Endothelial cell of umbilical vein (primary cell): ENCODE data around the gene TMC6. TPM values are rescaled to one million over a fixed set of nuclear protein-coding genes. Genes with fewer than 3 reads are reported as not detected.

Source experiments
- BruUV-seq: library from RNA; stranded (reverse); fragments of 400-500 nt; replicated peaks from 2 replicates; lab custom pipeline; 2021; lab: Mats Ljungman, UMichigan
- CTCF ChIA-PET: fragments of 300-600, 350-600 bp; sonication (Branson Sonifier 250); formaldehyde crosslinking; loops from one replicate; lab custom pipeline; 2021; ENCODE audit warnings: antibody characterized with exemption, inconsistent platforms; lab: Charles Lee
- POLR2A ChIA-PET: fragments of 300-600, 350-600 bp; sonication (Branson Sonifier 250); formaldehyde crosslinking; loops from one replicate; lab custom pipeline; 2021; ENCODE audit warnings: antibody characterized with exemption, inconsistent platforms; lab: Charles Lee
- DNase-seq: peaks from one replicate; pipeline ENCODE4 v3.0.0-alpha.2; 2011; ENCODE audit warnings: low read depth, low spot score
- FAIRE-seq: peaks from 2 replicates; lab custom pipeline; 2011; peaks lifted over from hg19 to GRCh38; lab: Jason Lieb, UNC
- H2AFZ ChIP-seq: 2 replicates; pipeline ENCODE4 v1.6.0; 2012; ENCODE audit warnings: low read depth, low read length, control low read depth, inconsistent platforms
- H3K27ac ChIP-seq: 2 replicates; pipeline ENCODE4 v1.5.1; 2011; ENCODE audit warnings: low read depth, mild to moderate bottlenecking, control low read depth, low read length, moderate library complexity; ENCODE audit not compliant: insufficient read depth
- H3K27me3 ChIP-seq, 2 experiments: 2 replicates each; pipeline versions ENCODE4 v1.6.0 to v1.6.1; 2011; ENCODE audit warnings: low read length in 2 of 2, mixed read lengths in 1 of 2; ENCODE audit not compliant: control insufficient read depth in 2 of 2, insufficient read depth in 2 of 2
- H3K36me3 ChIP-seq, 2 experiments: 2 replicates in 1 of 2; 3 replicates in 1 of 2; pipeline ENCODE4 v1.5.1; 2011; ENCODE audit warnings: low read length in 2 of 2, mild to moderate bottlenecking in 1 of 2, moderate library complexity in 1 of 2; ENCODE audit not compliant: control insufficient read depth in 2 of 2, insufficient read depth in 2 of 2; ENCODE audit errors: extremely low read depth in 1 of 2
- H3K4me1 ChIP-seq: 3 replicates; pipeline ENCODE4 v1.5.1; 2011; ENCODE audit warnings: mild to moderate bottlenecking, low read length; ENCODE audit not compliant: control insufficient read depth, insufficient read depth; ENCODE audit errors: extremely low read depth
- H3K4me2 ChIP-seq: 2 replicates; pipeline ENCODE4 v1.6.1; 2011; ENCODE audit warnings: low read length, control low read depth, mixed read lengths; ENCODE audit not compliant: insufficient read depth
- H3K4me3 ChIP-seq, 3 experiments: fragments of 200-600 bp in 1 of 3; sonication (generic), shearing (Covaris generic) in 1 of 3; replicated peaks in 1 of 3; 2 replicates each; pipeline ENCODE4 v1.5.1; 2011 to 2016; ENCODE audit warnings: control low read depth in 3 of 3, low read length in 3 of 3, mild to moderate bottlenecking in 2 of 3, inconsistent platforms in 1 of 3, low read depth in 1 of 3, moderate library complexity in 1 of 3; ENCODE audit not compliant: insufficient read depth in 1 of 3
- H3K79me2 ChIP-seq: 2 replicates; pipeline ENCODE4 v1.6.0; 2012; ENCODE audit warnings: low read length, inconsistent platforms; ENCODE audit not compliant: control insufficient read depth, insufficient read depth
- H3K9ac ChIP-seq: replicated peaks from 2 replicates; pipeline ENCODE3; 2011; ENCODE audit warnings: low read length, control low read depth; ENCODE audit not compliant: insufficient read depth; ENCODE audit errors: extremely low read depth
- H3K9me1 ChIP-seq: replicated peaks from 3 replicates; pipeline ENCODE4 v1.6.0; 2011; ENCODE audit warnings: mild to moderate bottlenecking, low read length; ENCODE audit not compliant: control insufficient read depth, insufficient read depth; ENCODE audit errors: extremely low read depth
- H3K9me3 ChIP-seq: replicated peaks from 2 replicates; pipeline ENCODE4 v1.5.1; 2012; ENCODE audit warnings: low read length, inconsistent platforms; ENCODE audit not compliant: control insufficient read depth, insufficient read depth
- H4K20me1 ChIP-seq: replicated peaks from 2 replicates; pipeline ENCODE3; 2011; ENCODE audit warnings: mild to moderate bottlenecking, low read length; ENCODE audit not compliant: control insufficient read depth, insufficient read depth; ENCODE audit errors: extremely low read depth
- CTCF ChIP-seq, 2 donors: IDR thresholded peaks; 1 replicate in 1 of 2; 2 replicates in 1 of 2; pipeline ENCODE4 v1.5.1; 2011; ENCODE audit warnings: low read length in 2 of 2, mild to moderate bottlenecking in 2 of 2, moderate library complexity in 2 of 2, control low read depth in 1 of 2, inconsistent platforms in 1 of 2, low read depth in 1 of 2; ENCODE audit not compliant: insufficient read depth in 1 of 2; ENCODE audit errors: extremely low read depth in 1 of 2
- EZH2 ChIP-seq: IDR thresholded peaks from 2 replicates; pipeline ENCODE4 v1.6.1; 2012; ENCODE audit warnings: borderline replicate concordance, low read depth, mild to moderate bottlenecking, moderate library complexity, low read length, inconsistent platforms; ENCODE audit not compliant: severe bottlenecking
- FOS ChIP-seq: IDR thresholded peaks from 2 replicates; pipeline ENCODE4 v1.6.1; 2011; ENCODE audit warnings: mild to moderate bottlenecking, low read length, moderate library complexity, borderline replicate concordance; ENCODE audit not compliant: insufficient read depth
- GATA2 ChIP-seq: IDR thresholded peaks from 2 replicates; pipeline ENCODE4 v1.7.0; 2011; ENCODE audit warnings: low read depth, mild to moderate bottlenecking, moderate library complexity, mixed read lengths, low read length; ENCODE audit not compliant: insufficient read length, insufficient read depth
- JUN ChIP-seq: IDR thresholded peaks from 2 replicates; pipeline ENCODE4 v1.6.1; 2011; ENCODE audit warnings: borderline replicate concordance, low read depth; ENCODE audit not compliant: insufficient read length, insufficient read depth
- MAX ChIP-seq: IDR thresholded peaks from 2 replicates; pipeline ENCODE4 v1.6.1; 2011; ENCODE audit not compliant: insufficient read depth, insufficient read length
- MYC ChIP-seq: IDR thresholded peaks from one replicate; pipeline ENCODE4 v1.6.1; 2011; ENCODE audit warnings: mild to moderate bottlenecking, low read depth, low read length
- POLR2A ChIP-seq: IDR thresholded peaks from 2 replicates; pipeline ENCODE4 v1.6.1; 2012; ENCODE audit warnings: low read depth, mild to moderate bottlenecking, control low read depth, low read length
- POLR2AphosphoS5 ChIP-seq: IDR thresholded peaks from 2 replicates; pipeline ENCODE4 v1.6.1; 2012; ENCODE audit warnings: low read depth, mild to moderate bottlenecking, control low read depth, low read length, moderate library complexity; ENCODE audit not compliant: insufficient read depth
- dilution Hi-C: fragments of 300-500 bp; cut with MboI; formaldehyde crosslinking; loops from one replicate; pipeline ENCODE4 v1.15.0; 2019; ENCODE audit warnings: low sequenced_read_pairs; ENCODE audit not compliant: extremely low pct_ligation_motif_present
- intact Hi-C: fragments of 100-400 bp; cut with micrococcal nuclease; formaldehyde crosslinking; loops from one replicate; pipeline ENCODE4 v1.10.0; 2022
- polyA plus RNA-seq, 4 experiments: library from polyadenylated mRNA; depleted of rRNA in 3 of 4; stranded (reverse) in 3 of 4; unstranded in 1 of 4; fragments of >200 nt; gene quantifications; 2 replicates each; pipeline versions ENCODE4 v1.2.1 to v1.2.3, GENCODE V29; 2011 to 2012; ENCODE audit warnings: missing spikeins in 1 of 4
- total RNA-seq: library from RNA; stranded (reverse); gene quantifications from 2 replicates; pipeline ENCODE4 v1.2.3, GENCODE V29; 2021

Gene TMC6
- total and polyA plus RNA-seq, 2 donors (not counting 3 experiments of a cell fraction or from before 2014, with no cell fraction given), result 23.2 to 72.4 TPM

- H3K27ac ChIP-seq, result no peak overlapping the region
- no peak for DNase-seq
- no peak overlapping the region for H3K4me2 ChIP-seq
- no peak overlapping the region for H3K4me3 ChIP-seq
- H3K4me1 ChIP-seq, result peaks cover 10% of the 10 kb centered on the region
- H3K9me3 ChIP-seq, result no peaks in the 10 kb centered on the region
- CTCF ChIA-PET, result interaction anchor here (0.9 to 1.2 kb wide), 3 partner anchors 58 to 86 kb away, joined by 3 to 6 read pairs (median 4); no protein-coding TSS in a partner anchor
- intact Hi-C loops (no loop called here), dilution Hi-C loops (no loop called here)
- no peak for TF ChIP-seq GATA2
- TF ChIP-seq JUN, result no peak
- no peak for TF ChIP-seq CTCF (IDR thresholded peaks at IDR 0.05; ENCODE audit: extremely low read depth in 1 of 2, insufficient read depth in 1 of 2, low read depth in 1 of 2, low read length in 2 of 2)
- TF ChIP-seq EZH2, result no peak
- TF ChIP-seq FOS, result no peak
- no peak for TF ChIP-seq MAX
- no peak for TF ChIP-seq MYC
- TF ChIP-seq POLR2A, result no peak
- TF ChIP-seq POLR2AphosphoS5, result no peak
- no peak overlapping the region for H3K9ac ChIP-seq
- BruUV-seq, result no TSS peak
- H3K79me2 ChIP-seq, result no peaks in the 10 kb centered on the region
- no peak overlapping the region for H2AFZ ChIP-seq
- H4K20me1 ChIP-seq, result no peaks in the 10 kb centered on the region
- POLR2A ChIA-PET, result no interaction called here
- no peaks in the 10 kb centered on the region for H3K27me3 ChIP-seq
- peaks cover 0 to 6% of the 10 kb centered on the region in 2 experiments for H3K36me3 ChIP-seq
- no peak for FAIRE-seq
- no peaks in the 10 kb centered on the region for H3K9me1 ChIP-seq
Measured at GRCh38 chr17:78170692-78171590, 42.4 kb upstream of the TMC6 start.
